SK-N-SH (cell line): ENCODE measurements around the gene CFAP299. TPM values are rescaled to one million over a fixed set of nuclear protein-coding genes. Genes with fewer than 3 reads are reported as not detected.

Experiments
- CTCF ChIA-PET: fragments of 300-600, 350-600 bp; formaldehyde crosslinking; extraction: SDS; loops from one replicate; lab custom pipeline; 2021; lab: Yijun Ruan, JAX
- POLR2A ChIA-PET: fragments of 350-600 bp; sonication (Branson Sonifier 250); formaldehyde crosslinking; extraction: SDS; loops from one replicate; lab custom pipeline; 2020; ENCODE audit warnings: antibody characterized with exemption, inconsistent platforms; lab: Yijun Ruan, JAX
- DNase-seq: peaks from one replicate; pipeline ENCODE4 v3.0.0; 2012
- H2AFZ ChIP-seq: fragments of 200-600 bp; sonication (generic); 2 replicates; pipeline ENCODE4 v1.8.1; 2016; ENCODE audit warnings: antibody characterized with exemption, mild to moderate bottlenecking, low read depth
- H3F3A ChIP-seq: fragments of 200-600 bp; sonication (generic); replicated peaks from 2 replicates; pipeline ENCODE3; 2016; ENCODE audit warnings: antibody characterized with exemption, mild to moderate bottlenecking; ENCODE audit not compliant: insufficient read depth
- H3K27ac ChIP-seq, 2 experiments: fragments of 200-500 bp in 1 of 2; fragments of 200-600 bp in 1 of 2; sonication (Bioruptor generic) in 1 of 2; sonication (generic), shearing (Covaris generic) in 1 of 2; 2 replicates each; pipeline versions ENCODE4 v1.5.1 to v1.6.1; 2014 to 2016; ENCODE audit warnings: low read depth in 2 of 2, inconsistent platforms in 1 of 2, low read length in 1 of 2, mild to moderate bottlenecking in 1 of 2, mixed read lengths in 1 of 2
- H3K27me3 ChIP-seq: fragments of 200-600 bp; sonication (generic), shearing (Covaris generic); 2 replicates; pipeline ENCODE4 v1.6.1; 2016; ENCODE audit warnings: mixed run types; ENCODE audit not compliant: insufficient read depth
- H3K36me3 ChIP-seq, 2 experiments: fragments of 200-500 bp in 1 of 2; fragments of 200-600 bp in 1 of 2; sonication (Bioruptor generic) in 1 of 2; sonication (generic) in 1 of 2; replicated peaks in 1 of 2; 2 replicates each; pipeline versions ENCODE3 to v1.5.1; 2014 to 2016; ENCODE audit warnings: low read length in 1 of 2, mild to moderate bottlenecking in 1 of 2; ENCODE audit not compliant: insufficient read depth in 2 of 2, control insufficient read depth in 1 of 2
- H3K4me1 ChIP-seq, 2 experiments: fragments of 200-500 bp in 1 of 2; fragments of 200-600 bp in 1 of 2; sonication (Bioruptor generic) in 1 of 2; sonication (generic), shearing (Covaris generic) in 1 of 2; 2 replicates each; pipeline versions ENCODE4 v1.5.1 to v1.6.1; 2014 to 2016; ENCODE audit warnings: low read depth in 1 of 2, low read length in 1 of 2, mixed run types in 1 of 2; ENCODE audit not compliant: insufficient read depth in 2 of 2, control insufficient read depth in 1 of 2
- H3K4me2 ChIP-seq: fragments of 200-600 bp; sonication (generic), shearing (Covaris generic); 2 replicates; pipeline ENCODE4 v1.6.1; 2017; ENCODE audit warnings: mixed run types
- H3K4me3 ChIP-seq, 2 experiments: fragments of 200-500 bp in 1 of 2; fragments of 200-600 bp in 1 of 2; sonication (Bioruptor generic) in 1 of 2; sonication (generic), shearing (Covaris generic) in 1 of 2; 2 replicates each; pipeline versions ENCODE4 v1.5.1 to v1.8.1; 2014 to 2016; ENCODE audit warnings: low read depth in 2 of 2, inconsistent platforms in 1 of 2, low read length in 1 of 2, mild to moderate bottlenecking in 1 of 2, mixed read lengths in 1 of 2, moderate library complexity in 1 of 2
- H3K79me2 ChIP-seq: fragments of 200-600 bp; sonication (generic); 2 replicates; pipeline ENCODE4 v1.8.1; 2017; ENCODE audit warnings: mild to moderate bottlenecking; ENCODE audit not compliant: insufficient read depth
- H3K9ac ChIP-seq: fragments of 200-600 bp; sonication (generic); 2 replicates; pipeline ENCODE4 v1.6.1; 2017; ENCODE audit warnings: mixed run types
- H3K9me2 ChIP-seq: fragments of 200-600 bp; sonication (generic); 2 replicates; pipeline ENCODE4 v1.6.1; 2017; ENCODE audit warnings: mixed run types
- H3K9me3 ChIP-seq: fragments of 200-600 bp; sonication (generic); 2 replicates; pipeline ENCODE4 v1.6.1; 2017; ENCODE audit warnings: mixed run types, mild to moderate bottlenecking, moderate library complexity
- H4K20me1 ChIP-seq: fragments of 200-600 bp; sonication (generic); 2 replicates; pipeline ENCODE4 v1.6.1; 2017; ENCODE audit warnings: mild to moderate bottlenecking, mixed run types; ENCODE audit not compliant: insufficient read depth
- CHD2 ChIP-seq: fragments of 150-350 bp; IDR thresholded peaks from 2 replicates; pipeline ENCODE4 v1.6.1; 2018; ENCODE audit warnings: low read length; ENCODE audit not compliant: partially characterized antibody
- CTCF ChIP-seq: fragments of 200-600 bp; sonication (generic); IDR thresholded peaks from 2 replicates; pipeline ENCODE4 v1.6.1; 2017; ENCODE audit warnings: antibody characterized with exemption, mild to moderate bottlenecking, moderate library complexity
- FOSL2 ChIP-seq: IDR thresholded peaks from 2 replicates; pipeline ENCODE4 v1.4.0; 2012; ENCODE audit warnings: low read depth, mild to moderate bottlenecking, moderate library complexity, borderline replicate concordance
- GATA2 ChIP-seq: sonication (generic); formaldehyde crosslinking; IDR thresholded peaks from 2 replicates; pipeline ENCODE4 v1.5.0; 2020; ENCODE audit warnings: mild to moderate bottlenecking, missing genetic modification reagents
- IRF3 ChIP-seq: fragments of 150-350 bp; IDR thresholded peaks from 2 replicates; pipeline ENCODE4 v1.6.1; 2016; ENCODE audit warnings: mild to moderate bottlenecking, low read depth, low read length
- MAX ChIP-seq: IDR thresholded peaks from 2 replicates; pipeline ENCODE4 v1.4.0; 2012; ENCODE audit warnings: low read depth
- MEF2A ChIP-seq: IDR thresholded peaks from 2 replicates; pipeline ENCODE4 v1.4.0; 2012; ENCODE audit warnings: low read depth, borderline replicate concordance
- MXI1 ChIP-seq: IDR thresholded peaks from 2 replicates; pipeline ENCODE4 v1.6.1; 2012; ENCODE audit warnings: mild to moderate bottlenecking, low read depth, low read length, improper control_type of control experiment
- NRF1 ChIP-seq: IDR thresholded peaks from 2 replicates; pipeline ENCODE4 v1.6.1; 2012; ENCODE audit warnings: low read depth, mild to moderate bottlenecking, low read length
- RFX5 ChIP-seq: IDR thresholded peaks from 2 replicates; pipeline ENCODE4 v1.6.1; 2012; ENCODE audit warnings: mild to moderate bottlenecking, improper control_type of control experiment, low read length
- RXRA ChIP-seq: IDR thresholded peaks from 2 replicates; pipeline ENCODE4 v1.4.0; 2012; ENCODE audit warnings: low read depth, mild to moderate bottlenecking, borderline replicate concordance
- SMC3 ChIP-seq: IDR thresholded peaks from 2 replicates; pipeline ENCODE4 v1.6.1; 2012; ENCODE audit warnings: low read depth, low read length, improper control_type of control experiment
- TAF1 ChIP-seq: IDR thresholded peaks from 2 replicates; pipeline ENCODE4 v1.6.1; 2012; ENCODE audit warnings: low read depth, mild to moderate bottlenecking, low read length, moderate library complexity, borderline replicate concordance
- TCF12 ChIP-seq: IDR thresholded peaks from 2 replicates; pipeline ENCODE4 v1.4.0; 2012
- TEAD4 ChIP-seq: IDR thresholded peaks from 2 replicates; pipeline ENCODE4 v1.4.0; 2012; ENCODE audit warnings: mild to moderate bottlenecking, borderline replicate concordance; ENCODE audit not compliant: insufficient read depth
- USF1 ChIP-seq: IDR thresholded peaks from 2 replicates; pipeline ENCODE4 v1.4.0; 2012; ENCODE audit warnings: low read depth, borderline replicate concordance
- YY1 ChIP-seq: IDR thresholded peaks from 2 replicates; pipeline ENCODE4 v1.4.0; 2012; ENCODE audit warnings: low read depth, mild to moderate bottlenecking
- ZBTB33 ChIP-seq: IDR thresholded peaks from 2 replicates; pipeline ENCODE4 v1.4.0; 2012; ENCODE audit warnings: low read depth, borderline replicate concordance
- WGBS: methylation state at CpG from one replicate; pipeline ENCODE4 v1.1.6; 2017; ENCODE audit warnings: low lambda C conversion rate; 5-methylcytosine and 5-hydroxymethylcytosine counted together
- polyA plus RNA-seq, 3 experiments: library from polyadenylated mRNA; depleted of rRNA; stranded (reverse); fragments of >200 nt; gene quantifications; 2 replicates each; pipeline ENCODE4 v1.2.3, GENCODE V29; 2012

The CFAP299 gene
- polyA plus RNA-seq, 1 of the 3 experiments (the other 2 are of a cell fraction): 1.2 TPM

- no peaks in the 10 kb centered on the region for H3K4me1 ChIP-seq
- 83% methylated on average over 1 of the region's 1 CpG for WGBS
- H3K27me3 ChIP-seq: no peaks in the 10 kb centered on the region
- no peaks in the 10 kb centered on the region for H3K79me2 ChIP-seq
- no peak for TF ChIP-seq GATA2 (CRISPR knock-in tag)
- no peak for TF ChIP-seq CTCF
- H3K9me3 ChIP-seq: no peaks in the 10 kb centered on the region
- H3K4me2 ChIP-seq: no peak overlapping the region
- H3F3A ChIP-seq: peaks cover 2% of the 10 kb centered on the region
- H2AFZ ChIP-seq: no peak overlapping the region
- no peak overlapping the region for H3K4me3 ChIP-seq
- H3K27ac ChIP-seq: no peak overlapping the region
- no peak for DNase-seq
- H3K9ac ChIP-seq: no peak overlapping the region
- ChIA-PET CTCF (no interaction called here), POLR2A (no interaction called here)
- H4K20me1 ChIP-seq: no peaks in the 10 kb centered on the region
- no peaks in the 10 kb centered on the region for H3K36me3 ChIP-seq
- no peaks in the 10 kb centered on the region for H3K9me2 ChIP-seq
Measured at GRCh38 chr4:80420638-80421037, 85.1 kb downstream of the CFAP299 start.

- Histone ChIP-seq H3K36me3 (no peaks in the 10 kb centered on the region), H3K9me2 (no peaks in the 10 kb centered on the region; the same call in 1 of the 2 replicates), H3K9ac (no peak overlapping the region), H3K4me3 (no peak overlapping the region), H3K27ac (no peak overlapping the region), H3K9me3 (no peaks in the 10 kb centered on the region), H3K4me1 (no peaks in the 10 kb centered on the region), H3F3A (peaks cover 4% of the 10 kb centered on the region), H4K20me1 (no peaks in the 10 kb centered on the region), H3K27me3 (no peaks in the 10 kb centered on the region), H3K79me2 (no peaks in the 10 kb centered on the region), H2AFZ (no peak overlapping the region), H3K4me2 (no peak overlapping the region)
- CTCF ChIA-PET: interaction anchor here (0.6 kb wide), 1 partner anchor 444 kb away, joined by 3 read pairs; no protein-coding TSS in a partner anchor
- POLR2A ChIA-PET: no interaction called here
- 25% methylated on average over 1 of the region's 1 CpG for WGBS
- no peak for DNase-seq
- no peak for TF ChIP-seq MXI1
- TF ChIP-seq MEF2A: no peak
- no peak for TF ChIP-seq TAF1
- no peak for TF ChIP-seq TCF12
- no peak for TF ChIP-seq CTCF
- no peak for TF ChIP-seq IRF3
- TF ChIP-seq RFX5: no peak
- no peak for TF ChIP-seq USF1
- TF ChIP-seq SMC3: no peak
- no peak for TF ChIP-seq RXRA
- no peak for TF ChIP-seq GATA2 (CRISPR knock-in tag)
- TF ChIP-seq NRF1: no peak
- TF ChIP-seq YY1: no peak
- TF ChIP-seq TEAD4: no peak
- no peak for TF ChIP-seq MAX
- TF ChIP-seq FOSL2: no peak
- no peak for TF ChIP-seq CHD2
- no peak for TF ChIP-seq ZBTB33
Measured at GRCh38 chr4:80422727-80423404, 87.3 kb downstream of the CFAP299 start.
